22Rv1 (cell line): ENCODE data around the gene PRSS53.

Experiments used
- ZFX ChIP-seq: fragments of 450-650 bp; IDR thresholded peaks from 2 replicates; pipeline ENCODE4 v1.6.1; 2017; ENCODE audit warnings: antibody characterized with exemption, borderline replicate concordance
- TF ChIP-seq, protein P1 (sequence below): fragments of 450-650 bp; IDR thresholded peaks from 2 replicates; pipeline ENCODE4 v1.5.1; 2017; ENCODE audit warnings: mild to moderate bottlenecking

DNA sequence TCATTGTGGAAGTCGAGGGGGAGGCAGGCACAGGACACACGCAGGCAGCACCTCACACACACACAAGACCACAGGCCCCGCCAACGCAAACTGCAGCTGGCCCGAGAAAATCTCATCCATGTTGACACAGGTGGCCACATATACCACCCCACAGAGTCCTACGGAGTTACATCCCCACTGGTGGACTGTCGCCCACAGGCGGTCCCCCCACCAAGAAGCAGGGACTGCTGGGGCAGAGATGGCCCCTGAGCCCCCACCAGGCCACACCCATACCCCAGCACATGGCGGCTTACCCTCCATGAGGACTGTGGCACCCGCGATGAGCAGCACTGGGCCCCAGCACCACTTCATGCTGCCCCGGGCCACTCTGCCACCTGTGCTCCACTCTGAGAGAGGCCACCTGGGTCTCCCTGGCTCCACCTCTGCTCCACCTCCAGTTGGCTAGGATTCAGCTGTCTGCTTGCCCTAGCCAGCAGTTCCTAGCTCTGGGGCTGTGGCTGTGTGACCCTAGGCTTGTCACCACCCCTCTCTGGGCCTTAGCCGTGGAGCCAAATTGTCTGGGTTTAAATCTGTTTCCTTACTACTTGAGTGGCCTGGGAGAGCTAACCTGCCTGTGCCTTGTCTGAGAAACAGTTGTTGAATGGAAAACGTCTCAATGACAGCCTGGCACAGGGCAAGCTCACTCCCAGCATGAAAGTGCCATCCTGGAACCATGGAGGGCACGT lies at the start of gene PRSS53:
- TF ChIP-seq, protein P1, sequence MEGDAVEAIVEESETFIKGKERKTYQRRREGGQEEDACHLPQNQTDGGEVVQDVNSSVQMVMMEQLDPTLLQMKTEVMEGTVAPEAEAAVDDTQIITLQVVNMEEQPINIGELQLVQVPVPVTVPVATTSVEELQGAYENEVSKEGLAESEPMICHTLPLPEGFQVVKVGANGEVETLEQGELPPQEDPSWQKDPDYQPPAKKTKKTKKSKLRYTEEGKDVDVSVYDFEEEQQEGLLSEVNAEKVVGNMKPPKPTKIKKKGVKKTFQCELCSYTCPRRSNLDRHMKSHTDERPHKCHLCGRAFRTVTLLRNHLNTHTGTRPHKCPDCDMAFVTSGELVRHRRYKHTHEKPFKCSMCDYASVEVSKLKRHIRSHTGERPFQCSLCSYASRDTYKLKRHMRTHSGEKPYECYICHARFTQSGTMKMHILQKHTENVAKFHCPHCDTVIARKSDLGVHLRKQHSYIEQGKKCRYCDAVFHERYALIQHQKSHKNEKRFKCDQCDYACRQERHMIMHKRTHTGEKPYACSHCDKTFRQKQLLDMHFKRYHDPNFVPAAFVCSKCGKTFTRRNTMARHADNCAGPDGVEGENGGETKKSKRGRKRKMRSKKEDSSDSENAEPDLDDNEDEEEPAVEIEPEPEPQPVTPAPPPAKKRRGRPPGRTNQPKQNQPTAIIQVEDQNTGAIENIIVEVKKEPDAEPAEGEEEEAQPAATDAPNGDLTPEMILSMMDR: no peak
- TF ChIP-seq ZFX: no peak
